Testis (tissue), 3 donors: Measurements from ENCODE around the gene RPL4. TPM values are rescaled to one million over a fixed set of nuclear protein-coding genes. Genes with fewer than 3 reads are reported as not detected.

ENCODE experiments used
- DNase-seq: peaks from one replicate; pipeline ENCODE4 v3.0.0-alpha.2; 2019
- H3K27ac ChIP-seq, 2 donors: fragments of 200-600 bp; sonication (generic); one replicate each; pipeline ENCODE4 v1.5.1; 2019
- H3K27me3 ChIP-seq: fragments of 200-600 bp; sonication (generic); one replicate; pipeline ENCODE4 v1.5.1; 2019
- H3K36me3 ChIP-seq: fragments of 200-600 bp; sonication (generic); one replicate; pipeline ENCODE4 v1.5.1; 2017; ENCODE audit warnings: low read depth; ENCODE audit errors: missing control alignments
- H3K4me1 ChIP-seq: fragments of 200-600 bp; sonication (generic); one replicate; pipeline ENCODE4 v1.5.1; 2019
- H3K4me3 ChIP-seq, 2 donors: fragments of 200-600 bp; sonication (generic); one replicate each; pipeline ENCODE4 v1.5.1; 2017 to 2019
- H3K9me3 ChIP-seq: fragments of 200-600 bp; sonication (generic); one replicate; pipeline ENCODE4 v1.5.1; 2017
- POLR2A ChIP-seq: fragments of 450-650 bp; IDR thresholded peaks from one replicate; pipeline ENCODE4 v1.6.1; 2017; ENCODE audit warnings: antibody characterized with exemption, mild to moderate bottlenecking, moderate library complexity
- WGBS, 2 donors: methylation state at CpG; one replicate each; pipeline ENCODE4 v1.1.5; 2018; 5-methylcytosine and 5-hydroxymethylcytosine counted together
- intact Hi-C: fragments of 100-400 bp; cut with DNase I; formaldehyde crosslinking; loops from one replicate; pipeline ENCODE4 v1.15.1; 2023; ENCODE audit warnings: low total_unique reads
- polyA plus RNA-seq: library from polyadenylated mRNA; stranded (reverse); fragments of 350-450 nt; fragmentation: Illumina TruSeq; extraction: RNeasy Lipid Tissue Mini Kit (QIAGEN cat#74804); gene quantifications from one replicate; pipeline ENCODE4 v1.2.3, GENCODE V29; 2014; ENCODE audit warnings: low read depth, low replicate concordance; ENCODE audit not compliant: insufficient read depth
- total RNA-seq, 2 donors: library from RNA; depleted of rRNA; stranded (reverse); fragments of >200 nt; gene quantifications; one replicate each; pipeline ENCODE4 v1.2.3, GENCODE V29; 2016
- TF ChIP-seq, protein P1 (sequence below), 3 experiments: fragments of 450-650 bp in 2 of 3; fragments of 200-600 bp in 1 of 3; sonication (generic) in 1 of 3; IDR thresholded peaks; one replicate each; pipeline ENCODE4 v1.5.1; 2016 to 2019; ENCODE audit warnings: antibody characterized with exemption in 3 of 3, mild to moderate bottlenecking in 2 of 3, moderate library complexity in 1 of 3

The RPL4 gene
- total and polyA plus RNA-seq, 3 donors from 2014 or later = 957 to 1,935 (median 1,584) TPM

DNA sequence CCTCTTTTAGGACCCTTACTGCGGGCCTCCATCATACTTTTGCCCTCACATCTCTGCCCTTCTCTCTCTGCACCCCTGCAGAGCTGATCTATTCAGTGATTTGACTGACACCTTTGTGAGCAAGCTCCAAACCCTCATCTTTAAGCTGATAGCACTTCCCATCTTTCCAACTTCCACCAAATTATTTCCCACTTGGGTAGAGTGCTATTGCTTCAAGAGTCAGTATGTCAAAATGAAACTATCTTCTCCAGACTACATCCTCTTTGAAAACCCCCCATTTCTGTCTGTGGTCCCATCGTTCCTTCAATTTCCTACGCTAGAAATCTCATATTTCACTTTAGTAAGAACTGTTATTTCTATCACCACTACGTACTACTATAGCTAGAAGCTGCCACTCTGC, 20.2 kb upstream of the RPL4 start:
- H3K27ac ChIP-seq = no peak overlapping the region
- no peaks in the 10 kb centered on the region for H3K36me3 ChIP-seq
- H3K27me3 ChIP-seq = no peaks in the 10 kb centered on the region
- WGBS, 2 donors = 69 to 98% methylated on average over 4 of the region's 4 CpGs
- H3K9me3 ChIP-seq = no peaks in the 10 kb centered on the region
- no peak overlapping the region for H3K4me3 ChIP-seq
- TF ChIP-seq, protein P1, sequence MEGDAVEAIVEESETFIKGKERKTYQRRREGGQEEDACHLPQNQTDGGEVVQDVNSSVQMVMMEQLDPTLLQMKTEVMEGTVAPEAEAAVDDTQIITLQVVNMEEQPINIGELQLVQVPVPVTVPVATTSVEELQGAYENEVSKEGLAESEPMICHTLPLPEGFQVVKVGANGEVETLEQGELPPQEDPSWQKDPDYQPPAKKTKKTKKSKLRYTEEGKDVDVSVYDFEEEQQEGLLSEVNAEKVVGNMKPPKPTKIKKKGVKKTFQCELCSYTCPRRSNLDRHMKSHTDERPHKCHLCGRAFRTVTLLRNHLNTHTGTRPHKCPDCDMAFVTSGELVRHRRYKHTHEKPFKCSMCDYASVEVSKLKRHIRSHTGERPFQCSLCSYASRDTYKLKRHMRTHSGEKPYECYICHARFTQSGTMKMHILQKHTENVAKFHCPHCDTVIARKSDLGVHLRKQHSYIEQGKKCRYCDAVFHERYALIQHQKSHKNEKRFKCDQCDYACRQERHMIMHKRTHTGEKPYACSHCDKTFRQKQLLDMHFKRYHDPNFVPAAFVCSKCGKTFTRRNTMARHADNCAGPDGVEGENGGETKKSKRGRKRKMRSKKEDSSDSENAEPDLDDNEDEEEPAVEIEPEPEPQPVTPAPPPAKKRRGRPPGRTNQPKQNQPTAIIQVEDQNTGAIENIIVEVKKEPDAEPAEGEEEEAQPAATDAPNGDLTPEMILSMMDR (IDR thresholded peaks at IDR 0.05) = no peak
- no peak for TF ChIP-seq POLR2A
- DNase-seq = no peak
- intact Hi-C loops = no loop called here
- no peaks in the 10 kb centered on the region for H3K4me1 ChIP-seq

DNA sequence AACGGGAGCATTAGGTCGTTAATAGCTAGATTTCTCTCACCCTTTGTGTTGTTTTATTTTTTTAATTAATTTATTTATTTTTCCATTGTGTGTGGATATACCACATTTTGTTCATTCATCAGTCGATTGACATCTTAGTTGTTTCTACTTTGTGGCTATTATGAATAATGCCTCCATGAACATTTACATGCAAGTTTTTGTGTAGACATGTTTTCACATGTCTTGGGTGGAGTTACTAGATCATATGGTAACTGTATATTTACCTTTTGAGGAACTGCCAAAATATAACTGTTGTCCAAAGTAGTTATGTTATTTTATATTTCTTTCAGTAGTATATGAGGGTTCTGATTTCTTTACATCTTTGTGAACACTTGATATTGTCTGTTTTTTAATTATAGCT, 19.3 kb upstream of the RPL4 start:
- Histone ChIP-seq H3K27me3 (no peaks in the 10 kb centered on the region), H3K36me3 (no peaks in the 10 kb centered on the region), H3K4me3 (no peak overlapping the region), H3K27ac (no peak overlapping the region), H3K4me1 (no peaks in the 10 kb centered on the region), H3K9me3 (no peaks in the 10 kb centered on the region)
- DNase-seq = no peak
- WGBS, 2 donors = 87 to 90% methylated on average over 3 of the region's 3 CpGs
- TF ChIP-seq POLR2A = no peak
- TF ChIP-seq, protein P1 (IDR thresholded peaks at IDR 0.05) = no peak
- intact Hi-C loops = no loop called here

DNA sequence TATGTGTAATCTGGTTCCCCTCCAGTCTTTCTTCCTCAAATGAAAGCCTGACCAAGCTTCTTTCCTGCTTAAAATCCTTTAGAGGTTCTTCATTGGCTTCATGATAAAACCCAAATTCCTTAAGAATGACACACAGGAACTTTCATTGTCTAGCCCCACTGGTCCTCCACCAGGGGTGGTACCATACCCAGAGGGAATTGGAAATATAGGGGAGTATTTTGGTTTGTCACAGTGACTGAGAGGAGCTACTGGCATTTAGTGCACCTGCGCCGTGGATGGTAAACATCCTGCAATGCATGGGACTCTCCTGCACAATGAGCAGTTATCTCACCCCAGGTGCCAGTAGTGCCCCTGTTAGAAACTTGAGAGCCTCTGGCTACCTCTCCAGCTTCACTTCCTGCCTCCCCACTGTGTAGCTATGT, 11.3 kb upstream of the RPL4 start:
- intact Hi-C loops = no loop called here
- WGBS, 2 donors = 88 to 98% methylated on average over 2 of the region's 2 CpGs
- H3K36me3 ChIP-seq = no peaks in the 10 kb centered on the region
- no peaks in the 10 kb centered on the region for H3K9me3 ChIP-seq
- H3K27ac ChIP-seq = no peak overlapping the region
- TF ChIP-seq, protein P1 (IDR thresholded peaks at IDR 0.05) = no peak
- no peak for TF ChIP-seq POLR2A
- no peaks in the 10 kb centered on the region for H3K4me1 ChIP-seq
- no peaks in the 10 kb centered on the region for H3K27me3 ChIP-seq
- DNase-seq = no peak
- H3K4me3 ChIP-seq = no peak overlapping the region

DNA sequence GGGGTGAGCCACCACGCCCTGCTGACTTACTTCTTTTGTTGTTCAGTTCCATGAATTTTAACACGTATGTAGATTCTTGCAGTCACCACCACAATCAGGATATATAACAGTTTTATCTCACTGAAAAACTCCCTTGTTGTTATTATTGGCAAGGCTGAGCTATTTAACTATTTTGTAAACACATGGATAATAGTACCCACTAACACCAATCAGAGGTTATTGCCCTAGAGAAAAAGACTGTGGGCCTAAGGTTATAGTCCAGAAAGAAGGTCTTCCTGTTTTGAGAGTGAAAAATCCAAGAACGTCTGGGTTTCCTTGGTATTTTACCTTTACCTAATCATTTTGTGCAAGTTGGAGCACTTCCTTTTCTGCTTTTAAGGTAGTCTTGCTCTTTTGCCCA, 9.9 kb upstream of the RPL4 start:
- H3K4me3 ChIP-seq = no peak overlapping the region
- H3K27me3 ChIP-seq = no peaks in the 10 kb centered on the region
- H3K4me1 ChIP-seq = no peaks in the 10 kb centered on the region
- H3K36me3 ChIP-seq = no peaks in the 10 kb centered on the region
- no peak for DNase-seq
- 79 to 87% methylated on average over 3 of the region's 3 CpGs for WGBS, 2 donors
- intact Hi-C loops = no loop called here
- no peak overlapping the region for H3K27ac ChIP-seq
- no peak for TF ChIP-seq POLR2A
- TF ChIP-seq, protein P1 (IDR thresholded peaks at IDR 0.05) = no peak
- no peaks in the 10 kb centered on the region for H3K9me3 ChIP-seq

DNA sequence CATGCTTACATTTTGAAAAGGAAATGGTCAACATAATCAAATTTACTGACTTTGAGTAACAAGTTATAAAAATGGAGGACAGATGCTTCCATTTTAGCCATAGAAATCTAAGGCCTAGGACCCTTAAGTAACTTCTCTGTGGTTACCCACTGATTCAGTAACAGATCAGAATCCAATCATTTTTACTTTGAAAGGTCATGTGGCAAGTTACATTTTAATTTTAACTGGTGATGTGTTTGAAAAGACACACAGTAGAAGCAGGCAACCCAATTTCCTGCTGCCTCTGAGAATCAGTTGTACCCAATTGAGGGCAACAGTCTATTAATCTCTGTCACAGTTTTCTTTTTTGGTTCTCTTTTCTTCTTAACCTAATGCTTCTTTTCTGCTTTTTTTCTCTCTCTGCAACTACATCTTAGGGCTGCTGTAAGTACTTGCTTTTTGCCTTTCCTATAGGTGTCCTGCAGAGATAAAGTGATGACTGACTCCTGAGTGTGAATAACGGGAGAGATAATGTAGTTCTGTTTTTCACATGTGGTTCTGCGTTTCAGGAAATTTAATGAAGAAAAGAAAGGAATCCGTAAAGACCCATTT, 3.7 kb upstream of the RPL4 start:
- Histone ChIP-seq H3K27me3 (no peaks in the 10 kb centered on the region), H3K4me3 (no peak overlapping the region), H3K9me3 (no peaks in the 10 kb centered on the region), H3K27ac (no peak overlapping the region), H3K36me3 (no peaks in the 10 kb centered on the region), H3K4me1 (peaks cover 6% of the 10 kb centered on the region)
- intact Hi-C loops = no loop called here
- no peak for DNase-seq
- TF ChIP-seq POLR2A = no peak
- TF ChIP-seq, protein P1 (IDR thresholded peaks at IDR 0.05) = no peak
- 83 to 95% methylated on average over 3 of the region's 3 CpGs for WGBS, 2 donors
